GM12878 (cell line): ENCODE measurements around the gene SLC24A3. TPM values are rescaled to one million over a fixed set of nuclear protein-coding genes. Genes with fewer than 3 reads are reported as not detected.

Experiments
- ATAC-seq: fragments of 200-7000 bp; cut with Tn5 transposase; 3 replicates; pipeline ENCODE4 v1.9.1; 2020; ENCODE audit warnings: mild to moderate bottlenecking, moderate library complexity
- BruUV-seq: library from RNA; stranded (reverse); fragments of 400-500 nt; replicated peaks from 2 replicates; lab custom pipeline; 2021; lab: Mats Ljungman, UMichigan
- CTCF ChIA-PET: fragments of 300-600 bp; sonication (Branson Sonifier 250); formaldehyde crosslinking; extraction: SDS; loops from one replicate; lab custom pipeline; 2021; ENCODE audit warnings: inconsistent platforms; lab: Yijun Ruan, JAX
- POLR2A ChIA-PET: fragments of 350-600 bp; formaldehyde crosslinking; extraction: SDS; loops from one replicate; lab custom pipeline; 2021; ENCODE audit warnings: inconsistent platforms; lab: Charles Lee
- RAD21 ChIA-PET: fragments of 300-600 bp; sonication (Branson Sonifier 250); formaldehyde crosslinking; loops from one replicate; lab custom pipeline; 2023; ENCODE audit warnings: antibody characterized with exemption; ENCODE audit not compliant: unreplicated experiment; lab: Charles Lee
- SMC1A ChIA-PET: fragments of 300-600 bp; sonication (Branson Sonifier 250); formaldehyde crosslinking; loops from one replicate; lab custom pipeline; 2023; ENCODE audit not compliant: unreplicated experiment, uncharacterized antibody; lab: Charles Lee
- DNase-seq: peaks from one replicate; pipeline ENCODE4 v3.0.0-alpha.2; 2011; ENCODE audit warnings: low read depth, low spot score
- FAIRE-seq: peaks from 3 replicates; lab custom pipeline; 2011; peaks lifted over from hg19 to GRCh38; lab: Jason Lieb, UNC
- H2AFZ ChIP-seq: 2 replicates; pipeline ENCODE4 v1.6.0; 2011; ENCODE audit warnings: low read depth, low read length, control low read depth; ENCODE audit not compliant: control insufficient read depth
- H3K27ac ChIP-seq: 2 replicates; pipeline ENCODE4 v1.5.1; 2011; ENCODE audit warnings: control low read depth; ENCODE audit not compliant: control insufficient read depth, insufficient read depth
- H3K27me3 ChIP-seq, 2 experiments: replicated peaks in 1 of 2; 2 replicates each; pipeline versions ENCODE4 v1.6.0 to v1.6.1; 2011; ENCODE audit warnings: low read length in 1 of 2; ENCODE audit not compliant: control insufficient read depth in 2 of 2, insufficient read depth in 2 of 2
- H3K36me3 ChIP-seq, 2 experiments: 2 replicates each; pipeline ENCODE4 v1.5.1; 2011; ENCODE audit warnings: low read length in 1 of 2; ENCODE audit not compliant: control insufficient read depth in 2 of 2, insufficient read depth in 2 of 2
- H3K4me1 ChIP-seq: 2 replicates; pipeline ENCODE4 v1.6.1; 2011; ENCODE audit warnings: mild to moderate bottlenecking, low read length, moderate library complexity, mixed read lengths; ENCODE audit not compliant: control insufficient read depth, insufficient read depth
- H3K4me2 ChIP-seq: 2 replicates; pipeline ENCODE4 v1.6.0; 2011; ENCODE audit warnings: control low read depth; ENCODE audit not compliant: control insufficient read depth, insufficient read depth
- H3K4me3 ChIP-seq: fragments of 200-600 bp; sonication (generic); 2 replicates; pipeline ENCODE4 v1.5.1; 2016
- H3K79me2 ChIP-seq: 2 replicates; pipeline ENCODE4 v1.6.0; 2011; ENCODE audit warnings: low read length; ENCODE audit not compliant: control insufficient read depth, insufficient read depth
- H3K9ac ChIP-seq: 2 replicates; pipeline ENCODE4 v1.8.0; 2011; ENCODE audit warnings: low read length, control low read depth, mixed read lengths; ENCODE audit not compliant: control insufficient read depth, insufficient read depth
- H3K9me3 ChIP-seq: replicated peaks from 3 replicates; pipeline ENCODE4 v1.5.1; 2011; ENCODE audit warnings: mild to moderate bottlenecking, low read length; ENCODE audit not compliant: control insufficient read depth, insufficient read depth
- H4K20me1 ChIP-seq: 2 replicates; pipeline ENCODE4 v1.6.0; 2011; ENCODE audit not compliant: control insufficient read depth, insufficient read depth
- CHD2 ChIP-seq: IDR thresholded peaks from 2 replicates; pipeline ENCODE4 v1.6.1; 2011; ENCODE audit warnings: low read depth, low read length, improper control_type of control experiment, borderline replicate concordance
- EED ChIP-seq: sonication (generic); IDR thresholded peaks from 2 replicates; pipeline ENCODE4 v1.6.1; 2016; ENCODE audit warnings: antibody characterized with exemption, low read depth
- HDGF ChIP-seq: fragments of 450-650 bp; IDR thresholded peaks from 2 replicates; pipeline ENCODE4 v1.6.1; 2016; ENCODE audit warnings: antibody characterized with exemption
- LARP7 ChIP-seq: fragments of 450-650 bp; IDR thresholded peaks from 2 replicates; pipeline ENCODE4 v1.6.1; 2017; ENCODE audit warnings: mild to moderate bottlenecking
- POLR2A ChIP-seq: IDR thresholded peaks from 2 replicates; pipeline ENCODE4 v1.6.1; 2011; ENCODE audit warnings: low read depth, mild to moderate bottlenecking, low read length
- RELB ChIP-seq: fragments of 450-650 bp; IDR thresholded peaks from 2 replicates; pipeline ENCODE4 v1.6.1; 2017; ENCODE audit warnings: low read depth, mild to moderate bottlenecking, moderate library complexity
- RUNX3 ChIP-seq: IDR thresholded peaks from 2 replicates; pipeline ENCODE4 v1.6.1; 2012; ENCODE audit warnings: low read length, inconsistent platforms
- SPI1 ChIP-seq: IDR thresholded peaks from 2 replicates; pipeline ENCODE4 v1.6.1; 2011; ENCODE audit warnings: low read depth, mild to moderate bottlenecking, low read length, moderate library complexity, borderline replicate concordance; ENCODE audit not compliant: insufficient read depth
- SUZ12 ChIP-seq: fragments of 200-600 bp; sonication (generic); IDR thresholded peaks from one replicate; pipeline ENCODE4 v1.6.1; 2018; ENCODE audit warnings: antibody characterized with exemption, mild to moderate bottlenecking; ENCODE audit not compliant: unreplicated experiment
- WGBS: methylation state at CpG from one replicate; pipeline ENCODE4 v1.1.6; 2016; ENCODE audit warnings: low lambda C conversion rate; ENCODE audit not compliant: insufficient replicate concordance, insufficient coverage; ENCODE audit errors: missing lambda C conversion rate; 5-methylcytosine and 5-hydroxymethylcytosine counted together
- in situ Hi-C: fragments of 300-500 bp; cut with MboI; formaldehyde crosslinking; loops from 9 replicates; pipeline ENCODE4 v1.14.3; 2018; ENCODE audit warnings: mixed read lengths
- intact Hi-C: fragments of 100-400 bp; cut with micrococcal nuclease; formaldehyde crosslinking; loops from one replicate; pipeline ENCODE4 v1.14.2; 2022; ENCODE audit not compliant: unreplicated experiment
- polyA plus RNA-seq, 11 experiments: library from polyadenylated mRNA; depleted of rRNA in 4 of 11; unstranded in 6 of 11; stranded (reverse) in 5 of 11; fragments of >200 nt; fragmentation: Nextera tagmentation in 4 of 11; fragmentation: Illumina TruSeq in 1 of 11; extraction: Ambion mirVana in 4 of 11; extraction: Trizol in 1 of 11; gene quantifications; 1 replicate in 1 of 11; 2 replicates in 10 of 11; pipeline versions ENCODE4 v1.2.1 to v1.2.3, GENCODE V29; 2011 to 2016; ENCODE audit warnings: inconsistent platforms in 2 of 11, missing spikeins in 2 of 11, low read depth in 1 of 11
- total RNA-seq, 4 experiments: library from RNA; depleted of rRNA in 3 of 4; stranded (reverse); fragments of >200 nt in 3 of 4; fragmentation: Illumina TruSeq in 1 of 4; extraction: Trizol in 1 of 4; gene quantifications; 2 replicates each; pipeline versions ENCODE4 v1.2.1 to v1.2.3, GENCODE V29; 2013 to 2021

Gene SLC24A3
- total and polyA plus RNA-seq, 10 of the 15 experiments (the other 5 are each of a cell fraction or from before 2014, with no cell fraction given): 0.04 TPM; not detected in 9

- H2AFZ ChIP-seq: no peak overlapping the region
- TF ChIP-seq SPI1 (0 out of 2 replicates have a peak, but pooled peaks have one; percentile 18), RELB (no peak)
- intact Hi-C loops (loop anchor here (10.0 kb wide), 1 partner anchor 64 kb away; no protein-coding TSS in a partner anchor), in situ Hi-C loops (no loop called here)
- no peaks in the 10 kb centered on the region for H3K79me2 ChIP-seq
- DNase-seq (no peak), ATAC-seq (no peak), FAIRE-seq (no peak)
- ChIA-PET CTCF (interaction anchor here (1.4 kb wide), 1 partner anchor 10 kb away, joined by 6 read pairs; no protein-coding TSS in a partner anchor), POLR2A (no interaction called here), SMC1A (no interaction called here), RAD21 (no interaction called here)
- no peaks in the 10 kb centered on the region for H3K36me3 ChIP-seq
- peaks cover 15% of the 10 kb centered on the region for H3K4me1 ChIP-seq
- no peak overlapping the region for H3K4me3 ChIP-seq
- no TSS peak for BruUV-seq
- H3K27me3 ChIP-seq: no peaks in the 10 kb centered on the region
- no peak overlapping the region for H3K27ac ChIP-seq
- H3K9ac ChIP-seq: no peak overlapping the region
- H4K20me1 ChIP-seq: no peaks in the 10 kb centered on the region
- 23% methylated on average over 7 of the region's 7 CpGs for WGBS
- no peak overlapping the region for H3K4me2 ChIP-seq
- H3K9me3 ChIP-seq: no peaks in the 10 kb centered on the region
Observed at GRCh38 chr20:19259141-19259591, 46.7 kb downstream of the SLC24A3 start.

DNA sequence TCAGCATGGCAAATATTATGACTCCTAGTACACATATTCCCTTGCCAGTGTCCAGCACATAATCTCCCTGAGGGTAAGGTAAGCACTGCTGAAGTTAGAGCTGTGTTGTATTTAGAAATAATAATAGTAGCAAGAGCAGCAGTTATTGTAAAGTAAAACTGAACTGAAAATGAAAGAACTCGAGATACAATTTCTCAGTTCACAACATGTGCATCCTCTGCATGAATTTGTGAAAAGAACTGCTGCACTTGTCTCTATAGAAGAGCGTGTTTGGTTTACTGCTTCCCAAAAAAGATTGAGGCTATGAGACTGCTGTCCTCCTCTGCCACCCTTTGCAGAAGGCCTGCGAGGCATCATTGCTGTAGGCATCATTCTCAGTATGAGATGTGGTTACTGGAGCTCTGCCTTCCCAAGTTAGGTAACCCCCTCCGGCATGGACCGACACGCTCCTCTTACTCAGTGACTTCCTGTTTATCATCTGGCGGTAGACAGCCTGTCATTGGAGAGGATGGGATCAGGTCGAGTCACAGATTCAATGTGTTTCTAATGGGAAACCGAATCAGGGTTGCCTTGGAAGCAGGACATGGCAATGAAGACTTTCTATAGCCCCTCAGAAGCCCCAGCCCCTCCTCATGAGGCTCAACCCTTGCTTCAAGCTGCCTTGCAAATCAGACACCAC, 48.1 kb downstream of the SLC24A3 start:
- DNase-seq: no peak
- ChIA-PET CTCF (no interaction called here), POLR2A (no interaction called here), RAD21 (no interaction called here), SMC1A (no interaction called here)
- TF ChIP-seq POLR2A (0 out of 2 replicates have a peak, but pooled peaks have one; percentile 22), RUNX3 (0 out of 2 replicates have a peak, but pooled peaks have one; percentile 12), LARP7 (no peak), CHD2 (no peak), SPI1 (0 out of 2 replicates have a peak, but pooled peaks have one; percentile 2), EED (peak; percentile 34; the same call in 1 of the 2 replicates), SUZ12 (no peak), HDGF (no peak)
- no peaks in the 10 kb centered on the region for H4K20me1 ChIP-seq
- no peak for FAIRE-seq
- H3K9me3 ChIP-seq: no peaks in the 10 kb centered on the region
- no peaks in the 10 kb centered on the region for H3K79me2 ChIP-seq
- H3K9ac ChIP-seq: no peak overlapping the region; the same call in 1 of the 2 replicates
- intact Hi-C loops: no loop called here
- H3K36me3 ChIP-seq: no peaks in the 10 kb centered on the region
- WGBS: 19% methylated on average over 9 of the region's 9 CpGs
- ATAC-seq: no peak
- in situ Hi-C loops: no loop called here
- 0 out of 2 replicates have a peak overlapping the region, but pooled peaks have one; percentile 35 for H3K27ac ChIP-seq
- peak overlapping the region; percentile 69 for H2AFZ ChIP-seq
- H3K4me3 ChIP-seq: no peak overlapping the region
- BruUV-seq: no TSS peak
- H3K27me3 ChIP-seq: no peaks in the 10 kb centered on the region
- H3K4me1 ChIP-seq: peaks cover 15% of the 10 kb centered on the region
- peak overlapping the region; percentile 65 for H3K4me2 ChIP-seq
